ENCODE results near the gene IGLL1.

DNA sequence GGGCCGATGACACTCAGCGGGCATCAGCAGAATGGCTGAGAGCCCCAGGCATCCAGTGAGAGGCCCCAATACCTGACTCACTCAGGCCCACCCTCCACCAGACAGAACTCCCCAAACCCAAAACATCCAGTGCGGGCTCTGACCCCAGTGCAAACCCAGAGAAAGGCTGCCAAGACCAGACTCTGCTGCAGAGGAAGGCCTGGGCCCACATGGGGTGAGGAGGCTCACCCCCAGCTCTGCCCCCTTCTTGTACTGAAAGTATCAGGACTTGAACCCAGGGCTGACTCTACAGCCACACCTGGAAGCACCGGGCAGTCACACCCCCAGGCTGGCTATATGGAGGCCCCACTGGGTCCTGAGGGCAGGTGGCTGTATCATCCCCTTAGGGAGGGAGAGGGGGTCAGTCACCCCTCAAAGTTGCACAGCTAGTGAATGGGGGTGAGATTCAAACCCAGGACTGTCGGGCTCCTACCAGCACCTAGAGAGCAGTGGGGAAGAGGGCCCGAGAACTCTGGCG lies 49.3 kb downstream of the IGLL1 start:
- no peak for TF ChIP-seq POLR2A (IDR thresholded peaks at IDR 0.05)
- TF ChIP-seq, protein P1, sequence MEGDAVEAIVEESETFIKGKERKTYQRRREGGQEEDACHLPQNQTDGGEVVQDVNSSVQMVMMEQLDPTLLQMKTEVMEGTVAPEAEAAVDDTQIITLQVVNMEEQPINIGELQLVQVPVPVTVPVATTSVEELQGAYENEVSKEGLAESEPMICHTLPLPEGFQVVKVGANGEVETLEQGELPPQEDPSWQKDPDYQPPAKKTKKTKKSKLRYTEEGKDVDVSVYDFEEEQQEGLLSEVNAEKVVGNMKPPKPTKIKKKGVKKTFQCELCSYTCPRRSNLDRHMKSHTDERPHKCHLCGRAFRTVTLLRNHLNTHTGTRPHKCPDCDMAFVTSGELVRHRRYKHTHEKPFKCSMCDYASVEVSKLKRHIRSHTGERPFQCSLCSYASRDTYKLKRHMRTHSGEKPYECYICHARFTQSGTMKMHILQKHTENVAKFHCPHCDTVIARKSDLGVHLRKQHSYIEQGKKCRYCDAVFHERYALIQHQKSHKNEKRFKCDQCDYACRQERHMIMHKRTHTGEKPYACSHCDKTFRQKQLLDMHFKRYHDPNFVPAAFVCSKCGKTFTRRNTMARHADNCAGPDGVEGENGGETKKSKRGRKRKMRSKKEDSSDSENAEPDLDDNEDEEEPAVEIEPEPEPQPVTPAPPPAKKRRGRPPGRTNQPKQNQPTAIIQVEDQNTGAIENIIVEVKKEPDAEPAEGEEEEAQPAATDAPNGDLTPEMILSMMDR (IDR thresholded peaks at IDR 0.05), result no peak

Data from adrenal gland (tissue), 5 donors.